GM12878 (cell line): ENCODE results near the gene RRBP1. TPM values are rescaled to one million over a fixed set of nuclear protein-coding genes. Genes with fewer than 3 reads are reported as not detected.

ENCODE experiments used
- ATAC-seq: fragments of 200-7000 bp; cut with Tn5 transposase; 3 replicates; pipeline ENCODE4 v1.9.1; 2020; ENCODE audit warnings: mild to moderate bottlenecking, moderate library complexity
- BruUV-seq: library from RNA; stranded (reverse); fragments of 400-500 nt; replicated peaks from 2 replicates; lab custom pipeline; 2021; lab: Mats Ljungman, UMichigan
- CTCF ChIA-PET: fragments of 300-600 bp; sonication (Branson Sonifier 250); formaldehyde crosslinking; extraction: SDS; loops from one replicate; lab custom pipeline; 2021; ENCODE audit warnings: inconsistent platforms; lab: Yijun Ruan, JAX
- POLR2A ChIA-PET: fragments of 350-600 bp; formaldehyde crosslinking; extraction: SDS; loops from one replicate; lab custom pipeline; 2021; ENCODE audit warnings: inconsistent platforms; lab: Charles Lee
- RAD21 ChIA-PET: fragments of 300-600 bp; sonication (Branson Sonifier 250); formaldehyde crosslinking; loops from one replicate; lab custom pipeline; 2023; ENCODE audit warnings: antibody characterized with exemption; ENCODE audit not compliant: unreplicated experiment; lab: Charles Lee
- SMC1A ChIA-PET: fragments of 300-600 bp; sonication (Branson Sonifier 250); formaldehyde crosslinking; loops from one replicate; lab custom pipeline; 2023; ENCODE audit not compliant: unreplicated experiment, uncharacterized antibody; lab: Charles Lee
- DNase-seq: peaks from one replicate; pipeline ENCODE4 v3.0.0-alpha.2; 2011; ENCODE audit warnings: low read depth, low spot score
- FAIRE-seq: peaks from 3 replicates; lab custom pipeline; 2011; peaks lifted over from hg19 to GRCh38; lab: Jason Lieb, UNC
- H2AFZ ChIP-seq: 2 replicates; pipeline ENCODE4 v1.6.0; 2011; ENCODE audit warnings: low read depth, low read length, control low read depth; ENCODE audit not compliant: control insufficient read depth
- H3K27ac ChIP-seq: 2 replicates; pipeline ENCODE4 v1.5.1; 2011; ENCODE audit warnings: control low read depth; ENCODE audit not compliant: control insufficient read depth, insufficient read depth
- H3K27me3 ChIP-seq, 2 experiments: replicated peaks in 1 of 2; 2 replicates each; pipeline versions ENCODE4 v1.6.0 to v1.6.1; 2011; ENCODE audit warnings: low read length in 1 of 2; ENCODE audit not compliant: control insufficient read depth in 2 of 2, insufficient read depth in 2 of 2
- H3K36me3 ChIP-seq, 2 experiments: 2 replicates each; pipeline ENCODE4 v1.5.1; 2011; ENCODE audit warnings: low read length in 1 of 2; ENCODE audit not compliant: control insufficient read depth in 2 of 2, insufficient read depth in 2 of 2
- H3K4me1 ChIP-seq: 2 replicates; pipeline ENCODE4 v1.6.1; 2011; ENCODE audit warnings: mild to moderate bottlenecking, low read length, moderate library complexity, mixed read lengths; ENCODE audit not compliant: control insufficient read depth, insufficient read depth
- H3K4me2 ChIP-seq: 2 replicates; pipeline ENCODE4 v1.6.0; 2011; ENCODE audit warnings: control low read depth; ENCODE audit not compliant: control insufficient read depth, insufficient read depth
- H3K4me3 ChIP-seq: fragments of 200-600 bp; sonication (generic); 2 replicates; pipeline ENCODE4 v1.5.1; 2016
- H3K79me2 ChIP-seq: 2 replicates; pipeline ENCODE4 v1.6.0; 2011; ENCODE audit warnings: low read length; ENCODE audit not compliant: control insufficient read depth, insufficient read depth
- H3K9ac ChIP-seq: 2 replicates; pipeline ENCODE4 v1.8.0; 2011; ENCODE audit warnings: low read length, control low read depth, mixed read lengths; ENCODE audit not compliant: control insufficient read depth, insufficient read depth
- H3K9me3 ChIP-seq: replicated peaks from 3 replicates; pipeline ENCODE4 v1.5.1; 2011; ENCODE audit warnings: mild to moderate bottlenecking, low read length; ENCODE audit not compliant: control insufficient read depth, insufficient read depth
- H4K20me1 ChIP-seq: 2 replicates; pipeline ENCODE4 v1.6.0; 2011; ENCODE audit not compliant: control insufficient read depth, insufficient read depth
- CHD2 ChIP-seq: IDR thresholded peaks from 2 replicates; pipeline ENCODE4 v1.6.1; 2011; ENCODE audit warnings: low read depth, low read length, improper control_type of control experiment, borderline replicate concordance
- DPF2 ChIP-seq: fragments of 450-650 bp; IDR thresholded peaks from 2 replicates; pipeline ENCODE4 v1.6.1; 2017; ENCODE audit warnings: mild to moderate bottlenecking
- E2F4 ChIP-seq: IDR thresholded peaks from 2 replicates; pipeline ENCODE4 v1.6.1; 2012; ENCODE audit warnings: low read depth, low read length, improper control_type of control experiment
- EP300 ChIP-seq, 2 experiments: fragments of 150-350 bp in 1 of 2; IDR thresholded peaks; 2 replicates each; pipeline ENCODE4 v1.6.1; 2011 to 2012; ENCODE audit warnings: low read depth in 2 of 2, low read length in 2 of 2, borderline replicate concordance in 1 of 2, improper control_type of control experiment in 1 of 2, inconsistent platforms in 1 of 2; ENCODE audit not compliant: control insufficient read depth in 1 of 2
- FOXM1 ChIP-seq: IDR thresholded peaks from 2 replicates; pipeline ENCODE4 v1.6.1; 2012; ENCODE audit warnings: low read depth, mild to moderate bottlenecking, inconsistent platforms, low read length, moderate library complexity
- HCFC1 ChIP-seq: fragments of 150-350 bp; IDR thresholded peaks from 2 replicates; pipeline ENCODE4 v1.6.1; 2014; ENCODE audit warnings: low read length
- KAT2A ChIP-seq: conservative IDR thresholded peaks from 2 replicates; pipeline ENCODE4 v1.6.1; 2011; ENCODE audit warnings: low read depth, low read length; ENCODE audit not compliant: control insufficient read depth
- NRF1 ChIP-seq: conservative IDR thresholded peaks from 2 replicates; pipeline ENCODE4 v1.6.1; 2011; ENCODE audit warnings: mild to moderate bottlenecking, low read depth, low read length, improper control_type of control experiment
- PBX3 ChIP-seq: IDR thresholded peaks from 2 replicates; pipeline ENCODE4 v1.6.1; 2011; ENCODE audit warnings: mild to moderate bottlenecking, low read depth, low read length, moderate library complexity; ENCODE audit not compliant: insufficient replicate concordance
- RELA ChIP-seq: fragments of 450-650 bp; IDR thresholded peaks from 2 replicates; pipeline ENCODE4 v1.8.0; 2014; ENCODE audit warnings: borderline replicate concordance; ENCODE audit not compliant: partially characterized antibody
- SREBF1 ChIP-seq: IDR thresholded peaks from 2 replicates; pipeline ENCODE4 v1.6.1; 2012; ENCODE audit warnings: mild to moderate bottlenecking, low read length
- WGBS: methylation state at CpG from one replicate; pipeline ENCODE4 v1.1.6; 2016; ENCODE audit warnings: low lambda C conversion rate; ENCODE audit not compliant: insufficient replicate concordance, insufficient coverage; ENCODE audit errors: missing lambda C conversion rate; 5-methylcytosine and 5-hydroxymethylcytosine counted together
- in situ Hi-C: fragments of 300-500 bp; cut with MboI; formaldehyde crosslinking; loops from 9 replicates; pipeline ENCODE4 v1.14.3; 2018; ENCODE audit warnings: mixed read lengths
- intact Hi-C: fragments of 100-400 bp; cut with micrococcal nuclease; formaldehyde crosslinking; loops from one replicate; pipeline ENCODE4 v1.14.2; 2022; ENCODE audit not compliant: unreplicated experiment
- polyA plus RNA-seq, 11 experiments: library from polyadenylated mRNA; depleted of rRNA in 4 of 11; unstranded in 6 of 11; stranded (reverse) in 5 of 11; fragments of >200 nt; fragmentation: Nextera tagmentation in 4 of 11; fragmentation: Illumina TruSeq in 1 of 11; extraction: Ambion mirVana in 4 of 11; extraction: Trizol in 1 of 11; gene quantifications; 1 replicate in 1 of 11; 2 replicates in 10 of 11; pipeline versions ENCODE4 v1.2.1 to v1.2.3, GENCODE V29; 2011 to 2016; ENCODE audit warnings: inconsistent platforms in 2 of 11, missing spikeins in 2 of 11, low read depth in 1 of 11
- total RNA-seq, 4 experiments: library from RNA; depleted of rRNA in 3 of 4; stranded (reverse); fragments of >200 nt in 3 of 4; fragmentation: Illumina TruSeq in 1 of 4; extraction: Trizol in 1 of 4; gene quantifications; 2 replicates each; pipeline versions ENCODE4 v1.2.1 to v1.2.3, GENCODE V29; 2013 to 2021

The RRBP1 gene
- total and polyA plus RNA-seq, 10 of the 15 experiments (the other 5 are each of a cell fraction or from before 2014, with no cell fraction given), result 1.2 to 57.4 (median 24.6) TPM

GRCh38 chr20:17568045-17568788, 113.8 kb downstream of the RRBP1 start:
- SMC1A ChIA-PET, result no interaction called here
- peaks cover 11% of the 10 kb centered on the region for H3K79me2 ChIP-seq
- no peaks in the 10 kb centered on the region for H3K9me3 ChIP-seq
- intact Hi-C loops, result no loop called here
- no peaks in the 10 kb centered on the region for H3K27me3 ChIP-seq
- H4K20me1 ChIP-seq, result no peaks in the 10 kb centered on the region
- H3K4me3 ChIP-seq, result no peak overlapping the region
- TF ChIP-seq NRF1 (no peak), HCFC1 (no peak), RELA (no peak), EP300 (IDR thresholded peaks at IDR 0.05; ENCODE audit: borderline replicate concordance in 1 of 2, control insufficient read depth in 1 of 2, low read depth in 2 of 2, low read length in 2 of 2) (no peak), PBX3 (no peak), E2F4 (no peak), DPF2 (no peak), CHD2 (no peak), KAT2A (no peak), FOXM1 (no peak), SREBF1 (no peak)
- TF ChIP-seq, all 136 proteins: peak for 0
- Histone ChIP-seq H3K4me2 (no peak overlapping the region), H3K36me3 (no peaks in the 10 kb centered on the region), H3K27ac (no peak overlapping the region), H3K9ac (no peak overlapping the region), H3K4me1 (peaks cover 4% of the 10 kb centered on the region), H2AFZ (no peak overlapping the region)
- ChIA-PET POLR2A (no interaction called here), RAD21 (no interaction called here), CTCF (no interaction called here)
- BruUV-seq, result no TSS peak
- FAIRE-seq, result no peak
- no peak for DNase-seq
- 26% methylated on average over 6 of the region's 6 CpGs for WGBS
- in situ Hi-C loops, result no loop called here
- no peak for ATAC-seq
